GM12891 (cell line): ENCODE results near the gene PCDHGB6.

Source experiments
- PAX5 ChIP-seq: IDR thresholded peaks from 2 replicates; pipeline ENCODE4 v1.6.1; 2011; ENCODE audit warnings: low read length, moderate library complexity, mild to moderate bottlenecking; ENCODE audit not compliant: insufficient read depth, severe bottlenecking
- POLR2A ChIP-seq: IDR thresholded peaks from 2 replicates; pipeline ENCODE4 v1.6.1; 2011; ENCODE audit warnings: low read depth, low read length, control low read depth
- POLR2AphosphoS5 ChIP-seq: IDR thresholded peaks from 2 replicates; pipeline ENCODE4 v1.6.1; 2011; ENCODE audit warnings: low read depth, low read length, control low read depth
- POU2F2 ChIP-seq: IDR thresholded peaks from 2 replicates; pipeline ENCODE4 v1.6.1; 2011; ENCODE audit warnings: low read depth, mild to moderate bottlenecking, control low read depth, low read length, moderate library complexity
- SPI1 ChIP-seq: IDR thresholded peaks from 2 replicates; pipeline ENCODE4 v1.6.1; 2011; ENCODE audit warnings: low read depth, low read length, control low read depth
- TAF1 ChIP-seq: IDR thresholded peaks from 2 replicates; pipeline ENCODE4 v1.6.1; 2011; ENCODE audit warnings: low read depth, low read length, control low read depth

- TF ChIP-seq POLR2A (no peak), POLR2AphosphoS5 (no peak), SPI1 (no peak), TAF1 (no peak), PAX5 (no peak), POU2F2 (no peak)
Measured at GRCh38 chr5:141393267-141393666, 14.6 kb upstream of the PCDHGB6 start.
